GM18499 (cell line): ENCODE data around the gene GABRG3.

ENCODE experiments used
- ATAC-seq: cut with Tn5 transposase; IDR thresholded peaks from one replicate; pipeline ENCODE4 v1.9.1; 2021; ENCODE audit warnings: moderate number of reproducible peaks; ENCODE audit not compliant: insufficient read depth, unreplicated experiment

Gene GABRG3

GRCh38 chr15:27382361-27383025, 411.5 kb downstream of the GABRG3 start:
- ATAC-seq = no peak

GRCh38 chr15:27383726-27384125, 412.7 kb downstream of the GABRG3 start:
- no peak for ATAC-seq

DNA sequence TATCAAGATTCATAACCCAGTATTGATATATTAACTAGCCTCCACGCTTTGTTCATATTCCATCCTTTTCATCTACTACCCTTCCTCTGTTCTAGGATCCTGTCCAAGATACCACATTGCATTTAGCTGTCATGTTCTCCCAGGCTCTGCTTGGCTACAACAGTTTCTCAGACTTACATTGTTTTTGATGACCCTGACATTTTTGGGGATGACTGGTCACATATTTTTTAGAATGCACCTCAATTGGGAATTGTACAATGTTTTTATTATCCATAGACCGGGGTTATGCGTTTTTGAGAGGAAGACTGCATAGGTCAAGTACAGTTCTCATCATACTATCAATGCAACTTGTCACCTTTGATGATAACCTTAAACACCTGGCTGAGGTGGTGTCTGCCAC, 421.2 kb downstream of the GABRG3 start:
- no peak for ATAC-seq

DNA sequence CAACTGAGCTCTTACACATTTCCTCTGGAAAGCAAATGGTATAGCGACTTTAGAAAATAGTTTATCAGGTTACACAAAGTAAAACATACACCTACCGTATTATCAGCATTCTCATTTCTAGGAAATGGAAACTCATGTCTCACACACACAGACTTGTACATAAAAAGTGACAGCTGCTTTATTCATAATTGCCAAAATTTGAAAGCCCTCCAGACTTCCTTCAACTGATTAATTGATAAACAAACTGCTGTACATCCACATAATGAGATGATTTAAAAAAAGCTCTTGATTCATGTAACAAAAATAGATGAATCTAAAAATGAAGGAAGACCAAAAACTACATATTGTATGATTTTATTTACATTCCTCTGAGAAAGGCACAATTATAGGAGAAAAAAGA, 425.5 kb downstream of the GABRG3 start:
- ATAC-seq = no peak

GRCh38 chr15:27396996-27397395, 426.0 kb downstream of the GABRG3 start:
- no peak for ATAC-seq

GRCh38 chr15:27398631-27399161, 427.7 kb downstream of the GABRG3 start:
- ATAC-seq = no peak

DNA sequence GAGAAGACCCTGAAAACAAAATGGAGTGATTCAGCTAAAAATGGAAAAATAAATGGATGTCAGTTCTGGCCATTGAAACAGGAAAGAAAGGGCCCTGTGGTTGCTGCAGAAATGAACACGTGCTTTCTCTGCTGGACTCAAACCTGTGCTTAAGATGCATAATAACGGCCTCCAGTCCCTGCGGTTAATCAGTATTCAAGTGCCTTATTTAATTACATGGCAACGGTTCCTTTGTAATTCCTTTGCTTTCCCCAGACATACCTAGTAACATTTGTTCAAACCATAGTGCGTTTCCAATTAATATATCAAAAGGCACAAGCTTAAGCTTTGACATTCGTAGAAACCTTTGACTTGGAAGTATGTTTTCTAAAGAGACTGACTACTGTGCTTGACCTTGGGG, 428.3 kb downstream of the GABRG3 start:
- ATAC-seq = no peak

GRCh38 chr15:27401471-27401870, 430.5 kb downstream of the GABRG3 start:
- no peak for ATAC-seq

GRCh38 chr15:27408428-27408827, 437.4 kb downstream of the GABRG3 start:
- no peak for ATAC-seq

GRCh38 chr15:27410996-27411605, 440.1 kb downstream of the GABRG3 start:
- ATAC-seq = no peak

- no peak for ATAC-seq
These were observed 441.4 kb downstream of the GABRG3 start for GRCh38 chr15:27412415-27412814.

DNA sequence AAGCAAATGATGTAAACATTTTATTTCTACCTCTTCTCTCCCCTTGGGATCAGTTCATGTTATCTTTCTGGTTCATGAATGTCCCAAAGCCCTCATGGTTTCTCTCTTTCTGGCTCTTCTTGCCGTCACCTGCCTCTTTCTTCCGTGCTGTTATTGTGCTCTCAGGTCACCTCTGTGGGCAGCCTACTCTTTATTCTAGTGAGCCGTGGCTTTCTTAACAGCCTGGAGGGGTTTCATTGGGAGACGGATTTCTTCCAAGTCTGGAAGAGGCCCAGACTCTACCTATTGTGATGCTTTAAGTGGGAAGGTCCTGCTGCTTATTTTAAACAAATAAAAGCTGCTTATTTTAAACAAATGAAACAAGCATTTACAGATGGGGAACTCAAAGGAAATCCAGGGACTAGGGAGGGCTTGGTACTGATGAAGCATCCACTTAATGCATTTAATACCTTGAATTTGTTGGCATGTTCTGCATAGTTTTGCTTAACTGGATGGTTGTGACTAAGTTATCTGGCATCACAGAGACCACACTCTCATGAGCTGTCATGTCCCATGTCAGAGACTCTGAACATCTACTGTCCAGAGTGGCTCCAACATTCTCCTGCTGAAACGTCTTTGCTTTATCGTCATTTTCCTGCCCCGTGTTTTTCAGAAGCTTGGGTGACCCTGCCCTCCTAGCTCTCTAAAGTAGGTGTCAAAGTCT, 443.3 kb downstream of the GABRG3 start:
- ATAC-seq = no peak

DNA sequence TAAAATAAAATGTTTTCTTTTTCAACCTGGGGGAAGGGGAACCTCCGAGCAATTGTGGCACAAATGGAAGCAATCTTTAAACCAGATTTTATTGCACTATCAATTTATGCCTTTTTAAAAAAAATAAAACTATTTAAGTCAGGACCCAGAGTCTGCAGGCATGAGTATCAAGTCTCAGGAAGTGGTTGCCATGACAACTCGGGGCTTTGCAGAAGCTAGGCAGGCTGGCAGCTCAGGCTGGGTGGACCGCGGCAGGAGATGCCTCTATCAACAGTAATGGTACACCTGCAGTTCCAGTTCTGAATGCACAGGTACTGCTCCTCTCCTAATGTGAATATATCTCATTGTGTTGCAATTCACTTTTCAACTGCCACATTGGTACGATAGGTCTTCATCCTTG, 447.7 kb downstream of the GABRG3 start:
- no peak for ATAC-seq

DNA sequence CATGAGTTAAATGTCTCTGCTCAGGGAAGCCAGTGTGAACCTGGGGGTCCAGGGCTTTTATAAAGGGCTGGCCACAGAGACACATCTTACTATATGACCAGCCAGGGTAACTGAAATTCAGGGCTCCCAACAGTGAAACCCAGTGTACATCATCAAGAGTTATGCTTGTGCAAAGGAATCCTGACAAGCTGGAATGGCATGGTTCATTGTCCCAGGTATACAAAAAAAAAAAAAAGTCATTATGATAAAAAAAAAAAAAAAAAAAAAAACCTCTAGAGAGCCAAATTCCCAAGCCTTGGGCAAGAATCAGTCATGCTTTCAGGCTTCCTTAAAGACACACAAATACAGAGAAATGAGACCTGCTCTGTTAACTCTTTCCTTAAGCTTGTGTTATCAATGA, 452.0 kb downstream of the GABRG3 start:
- no peak for ATAC-seq

DNA sequence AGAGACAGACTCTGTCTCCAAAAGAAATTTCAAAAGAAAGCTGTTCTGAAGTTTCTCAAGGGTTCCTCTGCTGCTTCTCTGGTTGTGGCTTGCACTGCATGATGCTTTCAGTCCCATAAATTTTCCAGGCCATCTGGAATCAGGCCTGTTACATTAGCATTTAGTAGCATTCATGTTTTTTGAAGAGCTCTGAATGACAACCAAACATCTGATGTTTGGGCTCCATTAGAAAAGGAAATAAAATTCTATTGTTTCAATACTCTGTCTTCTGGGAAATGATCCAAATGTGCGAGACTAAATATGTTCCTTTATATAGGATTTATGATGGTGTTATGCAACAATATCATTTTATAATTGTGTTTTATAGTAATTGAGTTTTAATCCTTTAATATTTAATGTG, 455.8 kb downstream of the GABRG3 start:
- ATAC-seq = no peak

GRCh38 chr15:27427276-27427675, 456.3 kb downstream of the GABRG3 start:
- ATAC-seq = no peak

DNA sequence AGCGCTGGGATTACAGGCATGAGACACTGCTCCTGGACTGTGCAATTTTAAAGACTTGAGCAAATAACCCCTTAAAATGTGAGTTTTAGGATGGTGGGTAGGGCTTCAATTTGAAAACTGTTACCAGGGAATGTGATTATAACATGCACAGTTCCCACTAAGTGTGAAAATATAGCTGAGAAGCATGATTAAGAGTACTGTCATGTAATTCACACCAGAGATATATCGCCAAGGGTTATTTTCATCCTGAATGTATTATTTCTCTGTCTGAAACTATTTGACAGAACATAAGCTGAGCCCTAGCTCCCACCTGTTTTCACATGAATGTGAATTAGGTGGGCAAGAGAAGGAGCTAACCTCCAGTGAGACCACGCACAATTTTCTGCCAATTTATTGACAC, 457.2 kb downstream of the GABRG3 start:
- no peak for ATAC-seq

DNA sequence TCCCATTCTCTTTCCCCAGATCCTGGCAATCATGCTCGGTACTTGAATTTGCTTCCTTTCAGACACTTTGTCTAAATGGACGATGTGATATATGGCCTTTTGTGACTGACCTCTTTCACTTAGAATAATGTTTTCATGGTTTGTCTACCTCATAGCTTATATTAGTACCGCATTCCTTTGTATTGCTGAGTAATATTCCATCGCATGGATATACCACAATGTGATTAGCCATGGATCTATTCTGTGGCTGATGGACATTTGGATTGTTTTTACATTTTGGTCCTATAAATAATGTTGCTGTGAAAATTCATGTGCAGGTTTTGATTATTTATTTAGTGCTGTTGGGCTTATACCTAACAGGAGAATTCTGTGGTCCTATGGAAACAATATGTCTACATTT, 458.6 kb downstream of the GABRG3 start:
- ATAC-seq = no peak

- ATAC-seq = no peak
These were observed 462.6 kb downstream of the GABRG3 start for GRCh38 chr15:27433604-27434003.

DNA sequence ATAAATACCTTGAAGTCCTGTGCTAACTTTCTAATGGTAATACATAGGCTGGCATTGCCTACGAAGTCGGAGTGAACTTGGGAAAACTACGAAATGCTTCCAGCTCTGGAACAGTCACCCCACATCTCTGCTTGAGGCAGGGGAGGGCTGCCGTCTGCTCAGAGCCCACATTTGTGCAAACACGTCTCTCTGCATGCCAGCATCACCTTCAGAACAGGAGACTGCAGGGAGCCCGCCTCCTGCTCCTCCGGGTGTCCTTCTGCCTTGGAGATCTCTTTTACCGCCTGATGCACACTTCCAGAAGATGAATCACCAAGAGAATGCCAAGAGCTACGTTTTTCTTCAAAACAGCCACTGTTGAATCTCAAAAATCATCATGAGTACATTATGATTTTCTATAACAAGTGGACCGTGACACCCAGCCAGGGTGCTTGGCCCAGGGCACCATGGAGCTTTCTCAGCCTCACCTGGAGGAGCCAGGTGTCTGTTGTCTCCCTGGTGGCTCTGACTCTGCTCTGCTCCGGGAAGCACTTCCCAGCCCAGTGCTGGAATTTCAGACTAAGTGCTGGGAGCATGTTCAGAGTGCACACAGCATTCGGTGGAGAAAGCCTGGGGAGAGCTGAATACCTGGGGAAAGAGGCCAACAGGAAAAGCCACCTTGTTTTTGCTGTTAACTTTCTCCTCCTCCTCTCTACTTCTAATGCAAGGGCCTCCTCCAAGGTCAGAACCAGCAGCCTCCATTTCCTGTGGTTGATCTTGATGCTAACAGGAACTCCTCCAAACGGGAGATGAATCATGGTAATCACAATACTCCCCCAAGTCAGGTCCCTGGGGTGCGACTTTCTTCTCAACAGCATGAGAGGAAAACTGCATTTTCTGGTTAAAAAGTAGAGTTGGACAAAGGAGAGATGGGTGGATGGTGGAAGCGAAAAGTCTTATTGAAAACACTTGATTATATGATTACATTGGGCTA, 467.7 kb downstream of the GABRG3 start:
- no peak for ATAC-seq
